ENCODE results near the gene WBP2. TPM values are rescaled to one million over a fixed set of nuclear protein-coding genes. Genes with fewer than 3 reads are reported as not detected.
"Not testable (repeated sequence)": the region's sequence is repeated elsewhere in the genome, so short reads cannot be mapped to it uniquely, and the experiment has no call there.

Gene WBP2
- total RNA-seq, 1 donor from 2014 or later = 104 TPM

DNA sequence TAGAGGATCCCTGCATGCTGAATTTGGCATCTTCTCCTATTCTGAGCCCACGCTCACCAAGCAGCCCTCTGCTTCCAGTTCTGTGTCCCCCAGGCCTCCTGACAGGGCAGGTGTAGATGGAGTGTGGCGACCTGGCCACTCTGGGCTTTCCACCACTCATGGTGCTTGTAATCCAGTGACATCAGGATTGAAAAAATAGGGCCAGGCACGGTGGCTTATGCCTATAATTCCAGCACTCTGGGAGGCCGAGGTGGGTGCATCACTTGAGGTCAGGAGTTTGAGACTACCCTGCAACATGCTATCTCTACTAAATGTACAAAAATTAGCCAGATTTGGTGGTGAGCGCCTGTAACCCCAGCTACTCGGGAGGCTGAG is 41.1 kb downstream of the WBP2 start:
- DNase-seq (ENCODE audit: low spot score) = no peak

- no peak for DNase-seq (ENCODE audit: low spot score)
These were observed 41.8 kb downstream of the WBP2 start for GRCh38 chr17:75813081-75814020.

- DNase-seq (ENCODE audit: low spot score) = no peak
These were observed 42.8 kb downstream of the WBP2 start for GRCh38 chr17:75812096-75813013.

GRCh38 chr17:75811174-75811573 is 44.0 kb downstream of the WBP2 start:
- no peak for DNase-seq (ENCODE audit: low spot score)

DNA sequence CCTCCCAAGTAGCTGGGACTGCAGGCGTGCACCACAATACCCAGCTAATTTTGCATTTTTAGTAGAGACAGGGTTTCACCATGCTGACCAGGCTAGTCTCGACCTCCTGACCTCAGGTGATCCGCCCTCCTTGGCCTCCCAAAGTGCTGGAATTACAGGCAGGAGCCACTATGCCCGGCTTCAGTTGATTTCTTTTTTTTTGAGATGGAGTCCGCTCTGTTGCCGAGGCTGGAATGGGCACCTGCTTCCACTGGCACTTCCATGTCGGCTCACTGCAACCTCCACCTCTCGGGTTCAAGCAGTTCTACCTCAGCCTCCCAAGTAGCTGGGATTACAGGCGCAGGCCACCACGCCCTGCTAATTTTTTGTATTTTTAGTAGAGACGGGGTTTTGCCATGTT is 44.4 kb downstream of the WBP2 start:
- not testable (repeated sequence) for DNase-seq (ENCODE audit: low spot score)

- no peak for DNase-seq (ENCODE audit: low spot score)
These were observed 44.9 kb downstream of the WBP2 start for GRCh38 chr17:75810216-75810615.

DNA sequence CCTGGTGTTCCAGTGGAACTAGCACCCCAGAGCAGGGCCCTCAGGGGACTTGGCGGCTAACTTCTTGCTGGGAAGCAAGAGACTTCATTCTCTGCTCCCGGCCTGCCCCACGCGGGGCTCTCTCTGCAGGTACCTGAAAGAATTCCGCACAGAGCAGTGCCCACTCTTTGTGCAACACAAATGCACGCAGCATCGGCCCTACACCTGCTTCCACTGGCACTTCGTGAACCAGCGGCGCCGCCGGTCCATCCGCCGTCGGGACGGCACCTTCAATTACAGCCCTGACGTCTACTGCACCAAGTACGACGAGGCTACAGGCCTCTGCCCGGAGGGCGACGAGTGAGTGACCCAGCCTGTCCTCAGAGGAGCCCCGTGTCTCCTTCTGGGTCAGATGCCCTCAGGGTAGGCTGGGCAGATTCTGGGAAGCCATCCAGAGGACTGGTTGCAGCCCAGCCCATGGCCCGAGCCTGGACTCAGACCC is 45.5 kb downstream of the WBP2 start:
- DNase-seq (ENCODE audit: low spot score) = no peak

DNA sequence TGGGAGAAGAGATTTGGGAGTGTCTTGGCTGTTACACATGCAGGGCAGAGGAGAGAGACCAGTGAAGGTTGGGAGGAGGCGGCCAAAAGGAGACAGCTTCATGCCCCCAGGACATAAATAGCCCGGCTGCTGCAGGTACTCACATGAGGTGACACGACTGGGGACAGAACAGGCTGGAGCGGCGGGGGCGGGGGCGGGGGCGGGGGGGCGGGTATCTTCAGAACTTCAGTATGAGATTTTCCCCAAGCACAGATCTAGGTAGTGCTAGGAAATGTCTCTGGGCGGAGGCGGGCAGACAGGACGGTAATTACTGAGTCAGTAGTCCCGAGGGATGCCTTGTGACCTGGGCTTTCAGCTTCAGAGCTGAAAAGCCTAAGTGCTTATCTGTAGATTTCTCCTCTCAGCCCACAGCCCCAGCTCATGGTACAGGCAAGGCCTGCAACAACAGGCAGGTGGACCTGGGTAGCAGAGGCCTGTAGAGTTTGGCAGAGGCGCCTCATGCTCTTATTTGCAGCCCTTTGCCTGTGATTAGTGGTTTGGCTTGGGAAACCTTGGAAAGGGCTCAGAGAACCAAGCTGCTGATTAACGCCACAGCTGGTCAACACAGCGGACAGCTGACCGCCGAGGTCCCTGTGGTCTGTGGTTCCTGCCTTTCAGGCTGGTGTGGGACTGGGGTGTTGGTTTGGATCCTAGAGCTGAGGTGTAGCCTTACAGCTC is 46.1 kb downstream of the WBP2 start:
- DNase-seq (ENCODE audit: low spot score) = no peak

DNA sequence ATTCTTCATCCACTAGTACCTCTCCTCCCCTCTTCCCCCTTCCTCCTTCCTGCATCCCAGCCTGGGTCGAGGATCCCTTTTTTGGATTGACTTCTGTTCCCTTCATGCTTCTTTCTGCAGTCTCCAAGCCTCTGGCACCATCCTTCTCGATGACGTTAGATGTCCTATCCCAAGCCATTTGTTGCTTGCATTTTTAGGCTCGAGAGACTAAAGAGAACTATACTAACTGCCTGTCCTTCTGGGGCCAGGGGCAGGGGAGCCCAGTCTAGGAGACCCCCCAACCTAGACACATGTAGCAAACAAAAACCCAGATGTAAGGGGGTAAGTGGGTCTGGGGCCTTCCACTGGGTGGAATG is 46.6 kb downstream of the WBP2 start:
- no peak for DNase-seq (ENCODE audit: low spot score)

- no peak for DNase-seq (ENCODE audit: low spot score)
These were observed 47.3 kb downstream of the WBP2 start for GRCh38 chr17:75807861-75808260.

DNA sequence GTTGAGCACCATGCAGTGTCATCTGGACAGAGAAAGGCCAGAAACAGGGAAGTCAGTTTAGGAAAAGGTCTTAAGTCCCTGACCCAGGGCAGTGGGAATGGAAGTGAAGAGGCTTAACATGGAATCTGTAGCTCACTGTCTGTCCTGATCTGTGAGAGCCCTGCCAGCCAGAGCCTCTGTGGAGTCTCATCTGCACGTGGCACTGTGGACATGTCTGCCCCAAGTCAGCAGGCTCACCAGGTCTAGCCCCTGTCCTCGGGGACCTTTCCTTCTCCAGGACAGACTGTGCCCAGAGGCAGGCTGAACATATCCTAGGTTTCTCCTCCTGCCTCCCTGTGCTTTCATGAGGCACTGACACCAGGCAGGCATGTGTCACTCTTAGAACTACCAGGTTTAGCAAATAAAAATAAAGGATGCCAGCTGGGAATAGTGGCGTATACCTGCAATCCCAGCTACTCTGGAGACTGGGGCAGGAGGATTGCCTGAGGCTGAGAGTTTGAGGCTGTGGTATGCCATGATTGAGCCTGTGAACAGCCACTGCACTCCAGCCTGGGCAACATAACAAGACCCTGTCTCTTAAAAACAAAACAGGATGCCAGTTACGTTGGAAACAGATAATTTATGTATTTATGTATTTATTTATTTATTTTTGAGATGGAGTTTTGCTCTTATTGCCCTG is 48.2 kb downstream of the WBP2 start:
- DNase-seq (ENCODE audit: low spot score) = no peak

GRCh38 chr17:75803883-75804282 is 51.3 kb downstream of the WBP2 start:
- no peak for DNase-seq (ENCODE audit: low spot score)

GRCh38 chr17:75799402-75799801 is 55.7 kb downstream of the WBP2 start:
- no peak for DNase-seq (ENCODE audit: low spot score)

GRCh38 chr17:75795820-75796607 is 59.1 kb downstream of the WBP2 start:
- no peak for DNase-seq (ENCODE audit: low spot score)

Other genes with a start within 250 kb of the WBP2 start
- gene SMIM5, start 221.9 kb downstream of the WBP2 start, total RNA-seq = 9.5 TPM
- gene RECQL5, start 188.2 kb downstream of the WBP2 start, total RNA-seq = 91.1 TPM
- gene SAP30BP, start 188.0 kb downstream of the WBP2 start, total RNA-seq = 106 TPM
- gene ITGB4, start 133.9 kb downstream of the WBP2 start, total RNA-seq = 303 TPM
- gene GALK1, start 90.1 kb downstream of the WBP2 start, total RNA-seq = 24.2 TPM
- 49.2 TPM for gene UNK, start 70.5 kb downstream of the WBP2 start, total RNA-seq
- gene UNC13D, start 10.9 kb downstream of the WBP2 start, total RNA-seq = 75.3 TPM
- 44.9 TPM for gene TRIM47, start 23.2 kb upstream of the WBP2 start, total RNA-seq
- gene TRIM65, start 41.6 kb upstream of the WBP2 start, total RNA-seq = 16.2 TPM
- 101 TPM for gene MRPL38, start 49.5 kb upstream of the WBP2 start, total RNA-seq
- gene FBF1, start 85.7 kb upstream of the WBP2 start, total RNA-seq = 19.5 TPM
- 119 TPM for gene ACOX1, start 123.8 kb upstream of the WBP2 start, total RNA-seq
- gene TEN1, start 123.9 kb upstream of the WBP2 start, total RNA-seq = 23.6 TPM
- gene CDK3, start 145.5 kb upstream of the WBP2 start, total RNA-seq = 10.7 TPM
- gene EVPL, start 172.0 kb upstream of the WBP2 start, total RNA-seq = 84.2 TPM
- 88.0 TPM for gene SRP68, start 217.2 kb upstream of the WBP2 start, total RNA-seq
- gene GALR2, start 219.4 kb upstream of the WBP2 start, total RNA-seq = not detected
- gene ZACN, start 223.8 kb upstream of the WBP2 start, total RNA-seq = not detected
- 206 TPM for gene EXOC7, start 248.5 kb upstream of the WBP2 start, total RNA-seq

Data from ureter (tissue), 1 donor.